Fibroblast of gingiva (primary cell): ENCODE results near the gene SYNGAP1.
"Not testable (repeated sequence)": the region's sequence is repeated elsewhere in the genome, so short reads cannot be mapped to it uniquely, and the experiment has no call there.

Experiments used
- DNase-seq: peaks from one replicate; pipeline ENCODE4 v3.0.0-alpha.2; 2011; ENCODE audit warnings: low read depth

SYNGAP1 gene

DNA sequence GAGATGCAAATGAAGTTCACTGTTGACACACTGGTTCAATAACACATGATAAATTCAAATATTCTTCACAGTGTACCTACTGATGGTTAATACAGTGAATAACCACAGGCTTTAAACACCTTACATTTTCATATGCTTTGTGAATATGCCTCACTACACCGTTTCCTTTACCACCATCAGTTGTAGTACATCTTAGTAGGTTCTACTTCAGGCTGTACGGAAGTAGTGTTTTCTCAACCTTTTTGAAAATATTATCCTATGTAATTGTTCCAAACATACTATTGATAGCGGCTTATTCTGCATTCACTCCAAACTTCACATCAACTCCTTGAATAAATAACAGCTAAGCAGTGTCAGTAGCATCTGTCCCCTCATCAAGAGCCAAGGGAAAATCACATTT, 49.8 kb downstream of the SYNGAP1 start:
- DNase-seq = no peak

DNA sequence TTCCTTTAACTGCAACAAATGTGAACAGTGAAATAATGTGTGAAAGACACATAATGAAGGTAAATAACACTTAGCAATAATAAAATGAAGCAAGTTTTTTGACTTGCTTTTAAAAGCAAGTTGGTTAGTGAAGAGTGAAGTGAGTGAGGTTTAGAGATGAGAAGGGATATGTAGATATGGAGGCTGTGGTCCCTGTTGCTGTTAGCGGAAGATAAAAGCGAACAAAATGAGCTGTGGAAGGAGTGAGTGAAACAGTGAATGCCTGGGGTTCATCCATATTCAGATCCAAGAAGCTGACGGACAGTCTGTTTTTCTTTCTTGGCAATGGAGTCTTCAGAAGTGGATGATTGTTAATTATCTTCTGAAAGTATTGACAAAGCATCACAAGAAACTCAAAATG, 58.0 kb downstream of the SYNGAP1 start:
- no peak for DNase-seq

DNA sequence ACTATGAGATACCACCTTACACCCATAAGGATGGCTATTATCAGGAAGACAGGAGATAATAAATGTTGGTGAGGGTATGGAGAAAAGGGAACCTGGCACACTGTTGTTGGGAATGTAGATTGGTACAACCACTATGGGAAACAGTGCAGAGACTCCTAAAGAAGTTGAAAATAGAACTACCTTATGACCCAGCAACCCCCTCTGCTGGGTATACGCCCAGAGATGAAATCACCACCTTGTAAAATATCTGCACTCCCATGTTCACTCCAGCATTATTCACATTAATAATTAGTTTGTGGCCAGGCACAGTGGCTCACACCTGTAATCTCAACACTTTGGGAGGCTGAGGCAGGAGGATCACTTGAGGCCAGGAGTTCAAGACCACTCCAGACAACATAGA, 61.3 kb downstream of the SYNGAP1 start:
- DNase-seq = no peak

DNA sequence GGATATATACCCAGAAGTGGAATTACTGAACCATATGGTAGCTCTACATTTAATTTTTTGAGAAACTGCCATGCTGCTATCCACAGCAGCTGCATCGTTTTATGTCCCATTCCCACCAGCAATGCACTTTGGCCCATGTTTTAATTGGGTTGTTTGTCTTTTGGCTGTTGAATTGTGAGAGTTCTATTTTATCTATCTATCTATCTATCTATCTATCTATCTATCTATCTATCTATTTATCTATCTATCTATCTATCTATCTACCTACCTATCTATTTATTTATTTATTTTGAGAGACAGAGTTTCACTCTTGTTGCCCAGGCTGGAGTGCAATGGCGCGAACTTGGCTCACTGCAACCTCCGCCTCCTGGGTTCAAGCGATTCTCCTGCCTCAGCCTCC, 62.8 kb downstream of the SYNGAP1 start:
- DNase-seq = not testable (repeated sequence)

DNA sequence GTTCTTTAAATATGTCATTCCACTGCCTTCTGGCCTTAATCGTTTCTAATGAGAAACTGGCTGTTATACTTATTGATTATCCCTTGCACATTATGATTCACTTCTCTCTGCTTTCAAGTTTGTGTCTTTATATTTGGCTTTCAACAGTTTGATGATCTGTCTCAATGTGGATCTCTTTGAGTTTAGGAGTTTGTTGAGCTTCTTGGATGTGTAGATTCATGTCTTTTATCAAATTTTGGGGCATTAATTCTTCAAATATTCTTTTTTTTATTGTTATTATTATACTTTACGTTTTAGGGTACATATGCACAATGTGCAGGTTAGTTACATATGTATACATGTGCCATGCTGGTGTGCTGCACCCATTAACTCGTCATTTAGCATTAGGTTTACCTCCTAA, 63.8 kb downstream of the SYNGAP1 start:
- no peak for DNase-seq

DNA sequence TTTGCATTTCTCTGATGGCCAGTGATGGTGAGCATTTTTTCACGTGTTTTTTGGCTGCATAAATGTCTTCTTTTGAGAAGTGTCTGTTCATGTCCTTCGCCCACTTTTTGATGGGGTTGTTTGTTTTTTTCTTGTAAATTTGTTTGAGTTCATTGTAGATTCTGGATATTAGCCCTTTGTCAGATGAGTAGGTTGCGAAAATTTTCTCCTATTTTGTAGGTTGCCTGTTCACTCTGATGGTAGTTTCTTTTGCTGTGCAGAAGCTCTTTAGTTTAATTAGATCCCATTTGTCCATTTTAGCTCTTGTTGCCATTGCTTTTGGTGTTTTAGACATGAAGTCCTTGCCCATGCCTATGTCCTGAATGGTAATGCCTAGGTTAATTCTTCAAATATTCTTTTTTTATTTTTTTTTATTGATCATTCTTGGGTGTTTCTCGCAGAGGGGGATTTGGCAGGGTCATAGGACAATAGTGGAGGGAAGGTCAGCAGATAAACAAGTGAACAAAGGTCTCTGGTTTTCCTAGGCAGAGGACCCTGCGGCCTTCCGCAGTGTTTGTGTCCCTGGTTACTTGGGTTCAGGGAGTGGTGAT, 64.9 kb downstream of the SYNGAP1 start:
- not testable (repeated sequence) for DNase-seq

DNA sequence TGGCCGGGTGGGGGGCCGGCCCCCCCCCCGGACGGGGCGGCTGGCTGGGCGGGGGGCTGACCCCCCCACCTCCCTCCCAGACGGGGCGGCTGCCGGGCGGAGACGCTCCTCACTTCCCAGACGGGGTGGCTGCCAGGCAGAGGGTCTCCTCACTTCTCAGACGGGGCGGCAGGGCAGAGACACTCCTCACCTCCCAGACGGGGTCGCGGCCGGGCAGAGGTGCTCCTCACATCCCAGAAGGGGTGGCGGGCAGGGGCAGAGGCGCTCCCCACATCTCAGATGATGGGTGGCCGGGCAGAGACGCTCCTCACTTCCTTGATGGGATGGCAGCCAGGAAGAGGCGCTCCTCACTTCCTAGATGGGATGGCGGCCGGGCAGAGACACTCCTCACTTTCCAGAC, 65.8 kb downstream of the SYNGAP1 start:
- not testable (repeated sequence) for DNase-seq

DNA sequence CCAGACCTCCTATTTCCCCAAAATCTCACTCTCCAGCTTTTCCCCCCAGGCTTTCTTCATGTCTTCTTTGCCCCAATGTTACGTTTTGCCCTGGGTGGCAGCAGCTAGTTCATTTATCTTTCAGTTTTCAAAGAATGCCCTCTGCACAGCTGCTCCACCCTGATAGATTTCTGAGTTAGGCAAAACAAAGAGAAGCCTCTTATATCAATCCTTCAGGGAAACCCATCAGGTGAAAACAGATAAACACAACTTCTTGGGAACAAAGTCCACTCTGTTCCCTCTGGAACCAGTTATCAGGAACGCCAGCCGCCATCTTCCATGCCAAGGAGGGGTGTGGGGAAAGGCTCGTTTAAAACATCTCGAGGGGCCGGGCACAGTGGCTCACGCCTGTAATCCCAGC, 68.5 kb downstream of the SYNGAP1 start:
- no peak for DNase-seq

DNA sequence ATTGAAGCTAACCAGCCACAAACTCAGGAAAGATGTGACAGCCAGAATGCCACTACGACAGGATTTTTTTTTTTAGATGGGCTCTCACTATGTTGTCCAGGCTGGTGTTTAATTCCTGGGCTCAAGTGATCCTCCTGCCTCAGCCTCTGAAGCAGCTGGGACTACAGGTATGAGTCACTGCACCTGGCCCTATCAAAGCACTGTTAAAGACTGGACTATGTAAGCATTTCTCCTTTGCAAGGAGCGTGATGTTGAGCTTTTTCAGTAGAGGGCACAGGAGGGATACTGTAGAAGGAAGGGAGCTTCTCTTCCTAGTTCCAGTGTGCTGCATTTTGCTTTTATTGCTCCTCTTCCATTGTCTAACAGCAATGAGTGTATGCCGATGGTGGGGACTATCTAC, 70.3 kb downstream of the SYNGAP1 start:
- DNase-seq = no peak

DNA sequence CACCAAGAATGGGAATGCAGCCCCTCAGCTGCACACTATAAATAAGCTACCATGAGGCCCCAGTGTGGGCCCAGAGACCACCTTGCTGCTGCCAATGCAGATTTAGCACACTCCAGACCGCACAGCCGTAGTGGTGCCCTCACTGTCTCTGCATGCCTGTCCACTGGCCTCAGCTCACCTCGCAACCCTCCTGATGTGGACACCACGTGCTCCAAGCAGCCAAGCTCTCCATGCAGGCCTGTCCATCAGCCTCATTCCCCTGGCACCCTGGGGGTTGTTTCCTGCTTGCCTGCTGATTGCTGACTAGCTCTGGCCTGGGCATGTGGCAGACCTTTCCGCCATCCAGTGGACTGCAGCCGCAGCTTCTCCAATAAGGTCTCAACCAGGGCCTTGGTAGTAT, 70.8 kb downstream of the SYNGAP1 start:
- DNase-seq = no peak

DNA sequence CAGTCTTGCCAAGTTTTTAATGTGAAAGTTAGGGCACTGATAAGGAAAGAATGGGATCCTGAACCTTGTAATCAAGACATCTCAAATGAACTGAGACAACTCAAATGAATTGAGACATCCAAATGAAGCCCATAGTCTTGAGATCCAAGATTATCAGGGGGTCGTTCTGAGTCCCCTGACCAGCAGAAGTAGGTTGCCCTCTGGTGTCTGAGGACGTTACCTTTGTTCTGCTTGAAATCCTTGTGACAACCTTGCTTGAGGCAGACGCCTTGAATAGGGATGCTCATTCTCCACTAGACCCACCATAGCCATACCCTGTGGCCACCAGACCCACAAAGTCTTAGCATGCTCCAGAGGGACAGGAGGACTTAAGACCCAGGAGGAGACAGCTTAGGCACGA, 72.2 kb downstream of the SYNGAP1 start:
- DNase-seq = no peak

DNA sequence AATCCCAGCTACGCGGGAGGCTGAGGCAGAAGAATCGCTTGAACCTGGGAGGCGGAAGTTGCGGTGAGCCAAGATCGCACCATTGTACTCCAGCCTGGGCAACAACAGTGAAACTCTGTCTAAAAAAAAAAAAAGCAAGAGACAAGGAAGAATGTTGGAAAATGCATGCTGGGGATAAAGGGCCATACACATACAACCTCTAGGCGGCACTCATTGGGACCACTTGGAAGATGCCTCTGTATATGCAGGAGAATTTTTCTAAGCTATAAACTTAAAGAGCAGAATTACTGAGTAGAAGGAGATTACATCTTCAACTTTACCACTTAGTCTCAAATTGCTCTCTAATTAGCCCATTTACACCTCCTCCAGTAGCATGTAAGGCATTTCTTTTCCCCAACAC, 77.3 kb downstream of the SYNGAP1 start:
- no peak for DNase-seq

DNA sequence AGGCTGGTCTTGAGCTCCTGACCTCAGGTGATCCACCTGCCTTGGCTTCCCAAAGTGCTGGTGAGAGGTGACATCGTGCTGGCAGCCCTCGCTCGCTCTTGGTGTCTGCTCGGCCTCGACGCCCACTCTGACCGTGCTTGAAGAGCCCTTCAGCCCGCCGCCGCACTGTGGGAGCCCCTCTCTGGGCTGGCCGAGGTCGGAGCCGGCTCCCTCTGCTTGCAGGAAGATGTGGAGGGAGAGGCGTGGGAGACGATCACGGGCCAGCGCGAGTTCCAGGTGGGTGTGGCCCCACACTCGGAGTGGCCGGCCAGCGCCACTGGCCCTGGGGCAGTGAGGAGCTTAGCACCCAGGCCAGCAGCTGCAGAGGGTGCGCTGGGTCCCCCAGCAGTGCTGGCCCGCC, 82.6 kb downstream of the SYNGAP1 start:
- DNase-seq = no peak

DNA sequence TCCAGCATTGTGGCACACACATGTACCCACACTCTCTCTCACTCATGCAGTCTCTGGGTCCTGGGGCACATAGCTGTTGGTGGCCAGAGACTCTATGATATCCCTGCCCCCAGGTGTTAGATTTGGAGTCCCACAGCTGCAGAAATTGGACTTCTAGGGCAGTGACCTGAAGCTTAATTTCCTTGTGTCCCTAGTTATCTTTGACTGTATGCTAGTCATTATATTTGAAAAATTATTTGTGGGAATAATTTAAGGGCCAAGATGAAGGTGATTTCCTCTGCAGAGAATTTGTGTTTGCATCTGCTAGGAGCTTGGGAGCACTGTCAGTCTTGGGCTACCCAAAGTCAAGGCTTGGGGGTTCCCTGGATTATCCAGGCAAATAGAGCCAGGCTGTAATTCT, 84.6 kb downstream of the SYNGAP1 start:
- DNase-seq = no peak
